Breast epithelium (tissue), 3 donors: ENCODE results near the gene SERGEF.

Experiments used
- POLR2A ChIP-seq: fragments of 450-650 bp; IDR thresholded peaks from one replicate; pipeline ENCODE4 v1.6.1; 2016; ENCODE audit warnings: antibody characterized with exemption, mild to moderate bottlenecking, moderate library complexity
- POLR2AphosphoS5 ChIP-seq, 3 donors: sonication (generic); formaldehyde crosslinking; IDR thresholded peaks; one replicate each; pipeline ENCODE4 v1.6.1; 2017; ENCODE audit warnings: antibody characterized with exemption in 3 of 3
- TF ChIP-seq, protein P1 (sequence below), 3 donors: fragments of 450-650 bp; IDR thresholded peaks; one replicate each; pipeline ENCODE4 v1.5.1; 2016 to 2017; ENCODE audit warnings: antibody characterized with exemption in 3 of 3, mild to moderate bottlenecking in 3 of 3, moderate library complexity in 3 of 3

DNA sequence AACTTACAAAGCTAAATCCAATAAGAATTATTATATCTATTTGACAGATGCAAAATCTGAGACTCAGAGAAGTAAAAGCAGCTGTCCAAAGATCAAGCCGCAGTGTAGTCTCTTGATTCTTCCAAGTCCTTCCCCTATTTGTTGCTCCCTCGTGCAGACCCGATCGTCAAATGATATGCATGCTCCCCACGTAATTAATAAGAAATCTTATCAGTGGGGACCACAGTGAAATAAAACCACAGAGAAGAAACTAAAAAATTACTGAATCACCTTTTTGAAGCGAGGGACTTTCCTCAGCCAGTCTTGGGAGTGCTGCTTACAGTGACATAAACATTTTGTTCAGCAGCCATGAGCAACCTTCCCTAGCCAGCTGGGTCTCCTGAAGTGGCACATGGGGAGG lies 64.6 kb downstream of the SERGEF start:
- TF ChIP-seq, protein P1, sequence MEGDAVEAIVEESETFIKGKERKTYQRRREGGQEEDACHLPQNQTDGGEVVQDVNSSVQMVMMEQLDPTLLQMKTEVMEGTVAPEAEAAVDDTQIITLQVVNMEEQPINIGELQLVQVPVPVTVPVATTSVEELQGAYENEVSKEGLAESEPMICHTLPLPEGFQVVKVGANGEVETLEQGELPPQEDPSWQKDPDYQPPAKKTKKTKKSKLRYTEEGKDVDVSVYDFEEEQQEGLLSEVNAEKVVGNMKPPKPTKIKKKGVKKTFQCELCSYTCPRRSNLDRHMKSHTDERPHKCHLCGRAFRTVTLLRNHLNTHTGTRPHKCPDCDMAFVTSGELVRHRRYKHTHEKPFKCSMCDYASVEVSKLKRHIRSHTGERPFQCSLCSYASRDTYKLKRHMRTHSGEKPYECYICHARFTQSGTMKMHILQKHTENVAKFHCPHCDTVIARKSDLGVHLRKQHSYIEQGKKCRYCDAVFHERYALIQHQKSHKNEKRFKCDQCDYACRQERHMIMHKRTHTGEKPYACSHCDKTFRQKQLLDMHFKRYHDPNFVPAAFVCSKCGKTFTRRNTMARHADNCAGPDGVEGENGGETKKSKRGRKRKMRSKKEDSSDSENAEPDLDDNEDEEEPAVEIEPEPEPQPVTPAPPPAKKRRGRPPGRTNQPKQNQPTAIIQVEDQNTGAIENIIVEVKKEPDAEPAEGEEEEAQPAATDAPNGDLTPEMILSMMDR (IDR thresholded peaks at IDR 0.05) = no peak
- TF ChIP-seq POLR2A = no peak
- no peak for TF ChIP-seq POLR2AphosphoS5 (IDR thresholded peaks at IDR 0.05)
